DMS114 treated with DMSO at 0.1 percent for 48 hours (cell line): ENCODE results near the gene SMIM10L2A.
"Not testable (repeated sequence)": the region's sequence is repeated elsewhere in the genome, so short reads cannot be mapped to it uniquely, and the experiment has no call there.

Experiments used
- DNase-seq: peaks from one replicate; lab custom pipeline; 2025; ENCODE audit not compliant: unreplicated experiment; lab: John Stamatoyannopoulos, UW

The SMIM10L2A gene

GRCh38 chrX:135421932-135422809, at the start of gene SMIM10L2A:
SMIM10L2A (plus strand) TSS chrX:135421944; CDS start chrX:135422132, 188 bp downstream.
- DNase-seq, result no peak

GRCh38 chrX:135373357-135373756, 48.4 kb upstream of the SMIM10L2A start:
- no peak for DNase-seq

- no peak for DNase-seq
Measured at GRCh38 chrX:135382260-135382659, 39.5 kb upstream of the SMIM10L2A start.

GRCh38 chrX:135383249-135383648, 38.5 kb upstream of the SMIM10L2A start:
- no peak for DNase-seq

GRCh38 chrX:135384161-135384836, 37.4 kb upstream of the SMIM10L2A start:
- no peak for DNase-seq

GRCh38 chrX:135388841-135389240, 32.9 kb upstream of the SMIM10L2A start:
- DNase-seq, result no peak

GRCh38 chrX:135389243-135389642, 32.5 kb upstream of the SMIM10L2A start:
- DNase-seq, result no peak

GRCh38 chrX:135389717-135390116, 32.0 kb upstream of the SMIM10L2A start:
- no peak for DNase-seq

- no peak for DNase-seq
Measured at GRCh38 chrX:135391734-135392133, 30.0 kb upstream of the SMIM10L2A start.

GRCh38 chrX:135393051-135393450, 28.7 kb upstream of the SMIM10L2A start:
- DNase-seq, result no peak

- DNase-seq, result no peak
Measured at GRCh38 chrX:135395064-135395463, 26.7 kb upstream of the SMIM10L2A start.

- DNase-seq, result no peak
Measured at GRCh38 chrX:135396109-135396508, 25.6 kb upstream of the SMIM10L2A start.

- no peak for DNase-seq
Measured at GRCh38 chrX:135396566-135396965, 25.2 kb upstream of the SMIM10L2A start.

GRCh38 chrX:135397652-135398051, 24.1 kb upstream of the SMIM10L2A start:
- no peak for DNase-seq

- DNase-seq, result no peak
Measured at GRCh38 chrX:135403374-135403773, 18.4 kb upstream of the SMIM10L2A start.

GRCh38 chrX:135406428-135406827, 15.3 kb upstream of the SMIM10L2A start:
- not testable (repeated sequence) for DNase-seq

GRCh38 chrX:135408794-135409193, 12.9 kb upstream of the SMIM10L2A start:
- DNase-seq, result no peak

- no peak for DNase-seq
Measured at GRCh38 chrX:135410861-135411627, 10.7 kb upstream of the SMIM10L2A start.

- no peak for DNase-seq
Measured at GRCh38 chrX:135411893-135412292, 9.9 kb upstream of the SMIM10L2A start.

GRCh38 chrX:135416546-135416945, 5.2 kb upstream of the SMIM10L2A start:
- no peak for DNase-seq

- DNase-seq, result no peak
Measured at GRCh38 chrX:135420831-135421230, 913 bp upstream of the SMIM10L2A start.
